SK-N-SH treated with all-trans-retinoic acid at 6 μM for 48 hours (cell line): ENCODE measurements around the gene CATSPERZ.

Source experiments
- ARNTL ChIP-seq: fragments of 450-650 bp; formaldehyde crosslinking; IDR thresholded peaks from 2 replicates; pipeline ENCODE4 v1.5.0; 2020; ENCODE audit warnings: low read depth, mild to moderate bottlenecking, moderate library complexity, borderline replicate concordance
- GLIS3 ChIP-seq: fragments of 250-450 bp; sonication (Bioruptor Pico); IDR thresholded peaks from 2 replicates; pipeline ENCODE4 v1.5.0; 2020; ENCODE audit warnings: mild to moderate bottlenecking, moderate library complexity
- POU6F1 ChIP-seq: fragments of 250-450 bp; sonication (Bioruptor Pico); IDR thresholded peaks from 2 replicates; pipeline ENCODE4 v1.8.0; 2021; ENCODE audit warnings: low read depth, mild to moderate bottlenecking, moderate library complexity, borderline replicate concordance
- ZC3H10 ChIP-seq: fragments of 250-450 bp; sonication (Bioruptor Pico); IDR thresholded peaks from 2 replicates; pipeline ENCODE4 v1.5.1; 2021; ENCODE audit warnings: mild to moderate bottlenecking, moderate library complexity
- ZFP3 ChIP-seq: fragments of 250-450 bp; sonication (Bioruptor Pico); IDR thresholded peaks from 2 replicates; pipeline ENCODE4 v1.5.0; 2020; ENCODE audit warnings: mild to moderate bottlenecking, moderate library complexity
- ZFP30 ChIP-seq: fragments of 450-650 bp; formaldehyde crosslinking; IDR thresholded peaks from 2 replicates; pipeline ENCODE4 v1.5.0; 2022; ENCODE audit warnings: mild to moderate bottlenecking, moderate library complexity
- ZNF565 ChIP-seq: fragments of 450-650 bp; formaldehyde crosslinking; conservative IDR thresholded peaks from 2 replicates; pipeline ENCODE4 v1.5.0; 2020; ENCODE audit warnings: low read depth, mild to moderate bottlenecking, moderate library complexity
- ZNF8 ChIP-seq: fragments of 450-650 bp; formaldehyde crosslinking; IDR thresholded peaks from 2 replicates; pipeline ENCODE4 v1.5.0; 2020; ENCODE audit warnings: mild to moderate bottlenecking, moderate library complexity
- TF ChIP-seq, protein P1 (sequence below): fragments of 250-450 bp; sonication (Bioruptor Pico); IDR thresholded peaks from 2 replicates; pipeline ENCODE4 v1.8.0; 2020; ENCODE audit warnings: mild to moderate bottlenecking, moderate library complexity, borderline replicate concordance
- TF ChIP-seq, protein P2 (sequence below): fragments of 250-450 bp; sonication (Bioruptor Pico); IDR thresholded peaks from 2 replicates; pipeline ENCODE4 v1.5.1; 2020; ENCODE audit warnings: low read depth, mild to moderate bottlenecking, moderate library complexity
- TF ChIP-seq, protein P3 (sequence below): fragments of 250-450 bp; sonication (Bioruptor Pico); IDR thresholded peaks from 2 replicates; pipeline ENCODE4 v1.5.1; 2021; ENCODE audit warnings: mild to moderate bottlenecking, moderate library complexity

GRCh38 chr11:64287676-64288352 is 12.3 kb upstream of the CATSPERZ start:
- TF ChIP-seq, protein P1, sequence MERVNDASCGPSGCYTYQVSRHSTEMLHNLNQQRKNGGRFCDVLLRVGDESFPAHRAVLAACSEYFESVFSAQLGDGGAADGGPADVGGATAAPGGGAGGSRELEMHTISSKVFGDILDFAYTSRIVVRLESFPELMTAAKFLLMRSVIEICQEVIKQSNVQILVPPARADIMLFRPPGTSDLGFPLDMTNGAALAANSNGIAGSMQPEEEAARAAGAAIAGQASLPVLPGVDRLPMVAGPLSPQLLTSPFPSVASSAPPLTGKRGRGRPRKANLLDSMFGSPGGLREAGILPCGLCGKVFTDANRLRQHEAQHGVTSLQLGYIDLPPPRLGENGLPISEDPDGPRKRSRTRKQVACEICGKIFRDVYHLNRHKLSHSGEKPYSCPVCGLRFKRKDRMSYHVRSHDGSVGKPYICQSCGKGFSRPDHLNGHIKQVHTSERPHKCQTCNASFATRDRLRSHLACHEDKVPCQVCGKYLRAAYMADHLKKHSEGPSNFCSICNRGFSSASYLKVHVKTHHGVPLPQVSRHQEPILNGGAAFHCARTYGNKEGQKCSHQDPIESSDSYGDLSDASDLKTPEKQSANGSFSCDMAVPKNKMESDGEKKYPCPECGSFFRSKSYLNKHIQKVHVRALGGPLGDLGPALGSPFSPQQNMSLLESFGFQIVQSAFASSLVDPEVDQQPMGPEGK = no peak
- TF ChIP-seq ZC3H10 (CRISPR knock-in tag) (no peak), POU6F1 (CRISPR knock-in tag) (no peak), ZFP30 (CRISPR knock-in tag) (no peak), ZNF8 (CRISPR knock-in tag) (no peak), ZNF565 (no peak), GLIS3 (CRISPR knock-in tag) (no peak), ARNTL (CRISPR knock-in tag) (no peak), ZFP3 (CRISPR knock-in tag) (no peak)
- TF ChIP-seq, protein P2, sequence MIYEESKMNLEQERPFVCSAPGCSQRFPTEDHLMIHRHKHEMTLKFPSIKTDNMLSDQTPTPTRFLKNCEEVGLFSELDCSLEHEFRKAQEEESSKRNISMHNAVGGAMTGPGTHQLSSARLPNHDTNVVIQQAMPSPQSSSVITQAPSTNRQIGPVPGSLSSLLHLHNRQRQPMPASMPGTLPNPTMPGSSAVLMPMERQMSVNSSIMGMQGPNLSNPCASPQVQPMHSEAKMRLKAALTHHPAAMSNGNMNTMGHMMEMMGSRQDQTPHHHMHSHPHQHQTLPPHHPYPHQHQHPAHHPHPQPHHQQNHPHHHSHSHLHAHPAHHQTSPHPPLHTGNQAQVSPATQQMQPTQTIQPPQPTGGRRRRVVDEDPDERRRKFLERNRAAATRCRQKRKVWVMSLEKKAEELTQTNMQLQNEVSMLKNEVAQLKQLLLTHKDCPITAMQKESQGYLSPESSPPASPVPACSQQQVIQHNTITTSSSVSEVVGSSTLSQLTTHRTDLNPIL = no peak
- TF ChIP-seq, protein P3, sequence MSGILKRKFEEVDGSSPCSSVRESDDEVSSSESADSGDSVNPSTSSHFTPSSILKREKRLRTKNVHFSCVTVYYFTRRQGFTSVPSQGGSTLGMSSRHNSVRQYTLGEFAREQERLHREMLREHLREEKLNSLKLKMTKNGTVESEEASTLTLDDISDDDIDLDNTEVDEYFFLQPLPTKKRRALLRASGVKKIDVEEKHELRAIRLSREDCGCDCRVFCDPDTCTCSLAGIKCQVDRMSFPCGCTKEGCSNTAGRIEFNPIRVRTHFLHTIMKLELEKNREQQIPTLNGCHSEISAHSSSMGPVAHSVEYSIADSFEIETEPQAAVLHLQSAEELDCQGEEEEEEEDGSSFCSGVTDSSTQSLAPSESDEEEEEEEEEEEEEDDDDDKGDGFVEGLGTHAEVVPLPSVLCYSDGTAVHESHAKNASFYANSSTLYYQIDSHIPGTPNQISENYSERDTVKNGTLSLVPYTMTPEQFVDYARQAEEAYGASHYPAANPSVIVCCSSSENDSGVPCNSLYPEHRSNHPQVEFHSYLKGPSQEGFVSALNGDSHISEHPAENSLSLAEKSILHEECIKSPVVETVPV = no peak
